Stimulated activated CD4-positive, alpha-beta T cell treated with anti-CD3 and anti-CD28 coated beads, Interleukin-4, amount 100 ng/mL, for 1 hour (primary cell): Measurements from ENCODE around the gene PAFAH1B2.
"Not testable (repeated sequence)": the region's sequence is repeated elsewhere in the genome, so short reads cannot be mapped to it uniquely, and the experiment has no call there.

Experiments used
- DNase-seq: peaks from one replicate; pipeline ENCODE4 v3.0.0-alpha.2; 2020

The PAFAH1B2 gene

DNA sequence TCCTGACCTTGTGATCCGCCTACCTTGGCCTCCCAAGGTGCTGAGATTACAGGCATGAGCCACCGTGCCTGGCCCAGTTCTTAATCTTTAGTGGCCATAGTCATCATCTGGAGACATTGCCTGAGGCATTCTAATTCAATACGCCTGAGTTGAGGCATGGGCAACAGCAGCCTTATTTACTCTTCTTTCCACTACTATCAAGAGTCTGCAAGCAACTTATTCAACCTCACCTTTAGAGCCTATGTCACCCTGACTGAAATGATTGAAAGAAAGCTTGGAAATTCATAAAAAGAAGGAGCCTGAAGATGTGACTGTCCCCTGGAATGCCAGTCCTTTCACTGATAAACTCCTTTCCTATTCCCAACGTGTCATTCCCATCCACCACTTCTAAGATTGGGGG is 15.8 kb upstream of the PAFAH1B2 start:
- no peak for DNase-seq

DNA sequence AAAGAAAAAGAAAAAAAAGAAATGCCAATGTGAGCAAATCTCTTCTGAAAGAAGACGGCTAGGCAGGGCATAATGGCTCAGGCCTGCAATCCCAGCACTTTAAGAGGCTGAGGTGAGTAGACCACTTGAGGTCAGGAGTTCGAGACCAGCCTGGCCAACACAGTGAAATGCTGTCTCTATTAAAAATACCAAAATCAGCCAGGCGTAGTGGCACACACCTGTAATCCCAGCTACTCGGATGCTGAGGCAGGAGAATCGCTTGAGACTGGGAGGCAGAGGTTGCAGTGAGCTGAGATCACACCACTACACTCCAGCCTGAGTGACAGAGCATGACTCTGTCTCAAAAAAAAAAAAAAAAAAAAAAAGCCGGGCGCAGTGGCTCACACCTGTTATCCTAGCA is 13.7 kb upstream of the PAFAH1B2 start:
- DNase-seq: not testable (repeated sequence)

DNA sequence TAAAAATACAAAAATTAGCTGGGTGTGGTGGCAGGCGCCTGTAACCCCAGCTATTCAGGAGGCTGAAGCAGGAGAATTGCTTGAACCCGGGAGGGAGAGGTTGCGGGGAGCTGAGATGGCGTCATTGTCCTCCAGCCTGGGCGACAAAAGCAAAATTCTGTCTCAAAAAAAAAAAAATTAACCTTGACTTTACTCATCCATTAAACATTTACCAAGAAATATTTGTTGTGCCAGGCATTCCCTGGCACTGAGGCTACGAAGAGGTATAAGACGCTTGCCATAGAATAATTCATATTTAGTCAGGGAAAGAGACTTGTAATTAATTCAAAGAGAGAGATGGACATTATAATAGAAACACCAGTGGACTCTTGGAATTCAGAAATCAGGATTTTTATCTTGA is 13.2 kb upstream of the PAFAH1B2 start:
- DNase-seq: no peak

DNA sequence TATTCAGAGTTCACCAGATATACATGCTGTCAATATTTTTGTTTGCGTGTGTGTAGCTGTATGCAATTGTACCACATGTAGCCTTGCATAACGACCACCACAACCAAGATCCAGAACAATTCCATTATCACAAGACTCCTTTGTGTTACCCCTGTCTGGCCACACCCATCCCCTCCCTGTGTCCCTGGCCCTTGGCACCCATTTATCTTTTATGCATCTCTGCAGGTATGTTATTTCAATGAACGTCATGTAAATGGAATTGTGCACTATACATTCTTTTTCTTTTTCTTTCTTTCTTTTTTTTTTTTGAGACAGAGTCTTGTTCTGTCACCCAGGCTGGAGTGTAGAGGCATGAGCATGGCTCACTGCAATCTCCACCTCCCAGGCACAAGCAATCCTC is 9.7 kb upstream of the PAFAH1B2 start:
- no peak for DNase-seq

DNA sequence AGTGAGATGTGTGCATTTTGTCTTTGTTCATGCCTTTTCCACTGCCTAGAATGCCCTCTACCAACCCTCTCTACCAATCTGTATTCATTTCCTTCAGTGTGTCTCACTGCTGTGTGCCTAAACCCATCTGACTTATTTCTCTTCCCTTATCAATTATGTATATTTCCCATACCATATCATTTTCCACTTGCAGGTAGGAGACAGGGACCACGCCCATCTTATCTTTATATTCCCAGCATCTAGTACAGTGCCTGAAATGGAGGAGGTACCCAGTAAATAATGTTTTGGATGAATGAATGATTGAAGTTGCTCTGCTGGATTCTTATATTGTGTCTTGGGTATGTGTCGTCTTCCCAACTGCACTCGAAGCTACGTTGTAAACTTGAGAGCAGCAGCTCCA is 9.1 kb upstream of the PAFAH1B2 start:
- DNase-seq: not testable (repeated sequence)

DNA sequence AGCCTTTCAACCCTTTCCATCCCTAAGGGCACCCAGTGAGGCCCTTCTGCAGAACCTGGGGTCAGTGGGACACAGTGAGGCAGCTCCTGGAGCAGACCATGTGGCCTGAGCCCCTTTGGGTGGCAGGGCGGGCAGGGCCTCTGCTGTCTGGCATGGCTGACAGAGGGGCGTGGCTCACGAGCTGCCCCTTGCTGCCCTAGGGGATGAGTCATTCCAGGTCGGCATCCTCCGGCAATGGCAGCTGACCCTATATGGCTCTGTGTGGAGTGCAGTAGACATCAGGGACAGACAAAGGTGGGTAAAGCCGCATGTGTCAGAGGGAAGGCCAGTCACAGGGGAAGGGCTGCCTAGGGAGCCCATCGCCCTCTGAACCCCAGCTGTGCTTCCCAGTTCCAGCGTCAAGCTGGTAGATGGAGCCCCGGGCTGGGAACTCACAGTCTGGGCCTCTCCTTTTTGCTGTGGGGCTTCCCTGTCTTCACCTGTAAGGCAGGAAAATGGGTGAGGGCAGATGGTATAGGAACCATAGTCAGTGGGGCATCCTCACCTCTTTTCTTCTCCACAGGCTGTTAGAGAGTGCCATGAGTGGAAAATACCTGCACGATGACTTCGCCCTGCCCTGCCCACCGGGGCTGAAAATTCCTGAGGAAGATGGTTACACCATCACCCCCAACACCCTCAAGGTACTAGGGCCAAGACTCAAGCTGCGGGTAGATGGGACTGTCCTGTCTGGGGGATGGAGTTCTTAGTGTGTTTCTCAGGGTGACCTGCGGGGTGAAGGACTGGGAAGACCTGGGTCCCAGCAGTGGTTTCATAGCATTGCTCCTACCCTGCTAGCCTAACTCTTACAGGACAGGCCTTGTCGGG is 6.6 kb upstream of the PAFAH1B2 start:
- DNase-seq: not testable (repeated sequence)

DNA sequence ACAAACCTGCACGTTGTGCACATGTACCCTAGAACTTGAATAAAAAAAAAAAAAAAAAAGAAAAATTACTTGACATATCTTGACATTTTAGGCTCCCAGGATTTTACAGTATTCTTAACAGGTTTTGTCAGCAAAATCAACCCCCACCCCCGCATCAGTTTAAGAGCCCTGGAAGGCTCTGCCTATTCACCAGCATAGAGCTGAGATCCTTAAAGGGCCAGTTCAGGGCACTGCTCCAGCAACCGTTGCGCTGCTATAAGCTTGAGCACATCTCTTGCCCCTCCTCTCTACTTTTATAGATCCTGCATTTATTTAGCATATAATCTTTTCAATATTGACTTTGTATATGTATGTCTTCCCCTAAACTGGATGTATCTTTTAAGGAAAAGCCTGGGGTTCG is 697 bp upstream of the PAFAH1B2 start:
- peak; percentile 22 for DNase-seq

DNA sequence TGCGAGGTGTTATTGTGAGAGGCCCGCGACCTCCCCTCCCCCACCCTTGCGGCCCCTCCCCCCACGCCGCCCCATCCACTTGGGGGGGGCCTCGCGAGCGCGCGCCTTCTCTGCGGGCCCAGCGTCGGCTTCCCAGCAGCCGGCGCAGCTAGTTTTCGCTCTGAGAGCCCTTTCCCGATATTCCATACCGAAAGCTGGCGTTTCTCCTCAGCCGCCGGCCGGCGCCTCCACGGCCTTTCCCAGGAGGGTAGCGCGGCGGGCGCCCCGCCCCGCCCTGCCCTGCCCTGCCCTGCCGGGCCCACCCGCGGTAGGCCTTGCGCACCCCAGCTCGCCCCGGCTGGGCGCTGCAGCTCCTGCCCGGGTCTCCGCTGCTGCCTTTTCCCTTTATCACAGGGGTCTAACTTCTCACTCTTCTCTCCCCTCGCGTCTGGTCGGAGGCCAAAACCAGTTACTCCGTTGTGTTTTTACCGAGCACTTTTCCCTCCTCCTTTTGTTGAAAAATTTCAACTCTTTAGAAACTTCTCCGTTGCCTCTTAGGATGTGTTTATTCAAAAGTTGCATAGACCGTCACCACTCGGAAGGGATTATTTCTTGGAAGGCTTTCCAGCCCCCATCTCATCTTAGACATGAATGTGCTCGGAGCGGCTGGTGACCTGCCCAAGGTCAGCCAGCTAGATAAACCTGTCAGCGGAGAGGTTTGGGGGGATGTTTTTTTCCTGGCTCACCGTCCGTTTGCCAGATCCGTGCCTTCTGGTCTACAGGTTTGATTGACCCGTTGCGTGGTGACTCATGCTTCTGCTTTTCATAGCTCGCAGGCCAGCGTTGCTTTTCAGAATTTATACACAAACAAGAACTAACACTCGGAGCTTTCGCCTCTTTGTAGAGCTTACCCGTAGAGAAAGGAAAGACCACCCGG is 648 bp downstream of the PAFAH1B2 start:
- DNase-seq: peak; percentile 8

DNA sequence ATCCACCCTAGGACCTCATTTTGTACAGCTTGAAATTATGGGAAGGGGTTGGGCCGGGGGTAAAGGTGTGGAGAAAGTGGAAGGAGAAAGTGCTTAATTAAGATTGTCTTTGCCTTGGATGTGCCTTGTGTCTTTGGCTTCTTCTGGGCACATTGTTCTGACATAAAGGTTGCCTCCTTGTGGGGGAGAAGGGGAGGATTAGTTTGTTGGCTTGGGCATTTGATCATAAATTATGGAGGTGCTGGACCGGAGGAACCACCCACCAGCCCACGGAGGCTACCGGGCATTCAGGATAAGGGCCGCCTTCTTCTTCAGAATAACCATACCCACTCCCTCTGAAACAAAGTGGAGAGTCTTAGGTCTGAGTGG is 1.3 kb downstream of the PAFAH1B2 start:
- no peak for DNase-seq

DNA sequence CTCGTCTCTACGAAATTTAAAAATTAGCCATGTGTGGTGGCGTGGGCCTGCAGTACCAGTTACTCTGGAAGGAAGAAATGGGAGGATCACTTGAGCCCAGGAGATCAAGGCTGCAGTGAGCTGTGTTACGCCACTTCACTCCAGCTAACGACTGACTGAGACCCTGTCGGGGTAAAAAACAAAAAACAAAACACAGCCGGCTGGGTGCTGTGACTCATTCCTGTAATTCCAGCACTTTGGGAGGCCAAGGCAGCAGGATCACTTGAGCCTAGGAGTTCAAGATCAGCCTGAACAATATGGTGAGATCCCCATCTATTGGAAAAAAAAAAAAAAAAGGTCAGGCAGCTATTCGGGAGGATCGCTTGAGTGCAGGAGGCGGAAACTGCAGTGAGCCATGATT is 2.4 kb downstream of the PAFAH1B2 start:
- DNase-seq: no peak

DNA sequence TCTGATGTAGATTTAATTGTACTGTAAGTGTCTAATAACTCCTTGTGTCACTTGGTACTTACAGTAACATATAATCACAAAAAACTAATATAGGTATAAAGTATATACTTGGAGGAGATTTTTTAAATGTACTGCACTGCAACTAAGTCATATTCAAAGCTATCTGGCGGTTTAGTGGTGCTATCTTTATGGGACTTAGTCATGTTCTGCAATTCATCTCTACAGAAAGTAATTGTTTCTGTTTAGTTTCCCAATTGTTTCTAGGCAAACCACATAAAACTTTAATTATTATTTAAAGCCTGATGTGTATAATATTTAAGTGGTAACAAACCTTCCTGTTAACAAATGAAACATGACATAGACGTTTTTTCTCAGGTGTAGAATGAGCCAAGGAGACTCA is 8.0 kb downstream of the PAFAH1B2 start:
- no peak for DNase-seq

DNA sequence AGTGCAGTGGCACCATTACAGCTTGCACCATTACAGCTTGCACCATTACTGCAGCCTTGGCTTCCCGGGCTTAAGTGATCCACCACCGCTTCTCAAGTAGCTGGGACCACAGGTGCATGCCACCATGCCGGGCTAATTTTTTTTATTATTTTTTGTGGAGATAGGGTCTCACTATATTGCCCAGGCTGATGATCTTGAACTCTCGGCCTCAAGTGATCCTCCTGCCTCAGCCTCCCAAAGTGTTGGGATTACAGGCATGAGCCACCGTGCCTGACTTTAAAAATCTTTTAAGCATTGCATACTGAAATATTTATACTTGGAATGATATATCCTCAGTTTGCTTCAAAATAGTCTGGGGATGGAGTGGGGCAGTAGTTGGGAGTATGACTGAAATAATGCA is 10.4 kb downstream of the PAFAH1B2 start:
- no peak for DNase-seq

DNA sequence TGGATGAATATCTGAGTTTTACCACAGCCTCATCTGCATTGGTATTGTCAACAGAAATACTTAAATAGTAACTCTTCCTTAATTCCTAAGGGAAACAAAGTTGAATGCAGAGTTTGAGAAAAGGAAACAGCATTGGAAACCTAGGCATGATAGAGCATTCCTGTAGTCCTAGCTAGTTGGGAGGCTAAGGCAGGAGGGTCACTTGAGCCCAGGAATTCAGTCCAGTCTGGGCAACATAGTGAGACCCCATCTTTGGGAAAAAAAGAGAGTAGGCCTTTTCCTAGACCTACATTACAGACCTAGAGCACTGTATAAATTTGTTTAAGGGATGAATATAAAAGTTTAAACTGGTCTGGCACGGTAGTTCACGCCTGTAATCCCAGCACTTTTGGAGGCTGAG is 13.4 kb downstream of the PAFAH1B2 start:
- DNase-seq: no peak

DNA sequence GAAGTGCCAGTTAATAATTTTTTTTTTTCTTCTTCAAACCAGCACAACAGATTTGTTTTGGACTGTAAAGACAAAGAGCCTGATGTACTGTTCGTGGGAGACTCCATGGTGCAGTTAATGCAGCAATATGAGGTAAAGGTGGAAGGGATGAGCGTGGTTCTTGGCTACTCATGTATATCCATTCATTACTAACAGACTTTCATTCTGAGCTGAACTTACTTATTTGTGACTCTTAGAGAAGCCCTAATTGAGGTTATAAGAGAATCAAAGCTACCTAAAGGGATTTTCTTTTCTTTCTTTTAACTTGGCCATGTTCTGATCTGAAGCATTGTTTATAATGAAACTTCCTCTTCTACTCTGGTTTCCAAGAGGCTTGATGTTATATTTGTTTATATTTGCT is 15.8 kb downstream of the PAFAH1B2 start:
- DNase-seq: no peak

DNA sequence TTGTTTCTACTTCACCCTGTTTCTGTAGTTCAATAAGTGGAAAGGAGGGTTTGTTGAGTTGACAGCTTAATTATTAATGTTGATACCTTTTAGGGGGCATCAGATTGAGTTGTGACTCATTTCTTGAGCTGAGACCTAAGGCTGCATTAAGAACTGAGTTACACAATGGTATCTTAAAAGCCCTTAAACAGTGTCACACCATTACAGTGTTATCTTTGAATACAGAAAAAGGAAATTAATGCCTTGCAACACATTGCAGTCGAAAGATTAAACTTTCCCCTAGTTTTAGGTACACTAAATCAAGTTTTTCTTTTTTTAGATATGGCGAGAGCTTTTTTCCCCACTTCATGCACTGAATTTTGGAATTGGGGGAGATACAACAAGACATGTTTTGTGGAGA is 16.7 kb downstream of the PAFAH1B2 start:
- no peak for DNase-seq

DNA sequence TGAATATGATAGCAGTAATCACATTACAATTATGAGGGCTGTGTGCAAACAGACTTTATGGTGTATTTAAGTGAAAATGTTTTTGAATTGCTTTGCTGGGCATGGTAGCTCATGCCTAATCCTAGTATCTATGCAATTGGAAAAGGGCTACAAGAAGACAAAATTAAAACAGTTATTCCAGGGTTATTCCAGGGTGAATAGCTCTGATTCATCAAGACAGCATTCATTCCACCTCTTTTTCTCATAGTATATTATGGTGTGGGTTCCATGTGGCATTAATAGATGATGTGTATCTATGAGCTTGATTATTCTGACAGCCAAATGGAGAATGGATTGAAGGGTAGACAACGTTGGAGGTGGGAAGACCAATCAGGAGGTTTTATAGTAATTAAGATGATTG is 22.4 kb downstream of the PAFAH1B2 start:
- no peak for DNase-seq

DNA sequence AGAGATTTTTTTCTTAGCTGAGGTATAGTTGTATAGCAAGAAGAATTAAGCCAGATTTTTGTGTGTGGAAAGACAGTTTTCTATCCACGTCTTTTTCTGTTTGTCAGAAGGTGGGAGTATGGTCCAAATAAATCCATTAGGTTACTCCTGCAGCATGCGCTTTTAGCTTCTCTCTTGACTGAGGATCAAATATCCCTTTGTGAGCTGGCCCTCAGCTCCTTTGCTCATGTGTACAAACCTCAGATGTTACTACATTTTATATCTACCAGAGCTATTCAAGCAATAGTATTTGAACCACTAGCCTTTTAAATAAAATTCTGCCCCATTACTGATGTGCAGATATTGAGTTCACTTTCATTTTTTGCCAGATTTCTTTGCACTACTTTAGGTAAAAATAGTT is 25.6 kb downstream of the PAFAH1B2 start:
- DNase-seq: no peak

DNA sequence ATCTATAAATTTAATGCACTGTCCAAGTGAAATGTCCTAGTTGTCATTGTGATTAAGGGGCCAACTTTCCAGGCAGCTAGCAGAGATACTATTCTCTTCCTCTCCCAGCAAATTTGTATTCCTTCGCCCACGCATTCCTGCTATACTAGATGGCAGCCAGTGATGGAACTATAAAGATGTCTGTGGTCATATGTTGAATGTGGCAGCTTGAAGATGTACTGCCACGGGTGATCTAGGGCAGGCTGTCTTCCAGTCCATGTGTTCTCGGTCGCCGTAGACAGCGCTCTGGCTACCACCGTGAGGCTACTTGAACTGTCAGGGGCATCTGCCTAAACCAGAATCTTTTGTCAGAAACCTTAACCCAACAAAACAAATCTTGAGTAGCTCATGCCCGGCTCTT is 26.1 kb downstream of the PAFAH1B2 start:
- no peak for DNase-seq

DNA sequence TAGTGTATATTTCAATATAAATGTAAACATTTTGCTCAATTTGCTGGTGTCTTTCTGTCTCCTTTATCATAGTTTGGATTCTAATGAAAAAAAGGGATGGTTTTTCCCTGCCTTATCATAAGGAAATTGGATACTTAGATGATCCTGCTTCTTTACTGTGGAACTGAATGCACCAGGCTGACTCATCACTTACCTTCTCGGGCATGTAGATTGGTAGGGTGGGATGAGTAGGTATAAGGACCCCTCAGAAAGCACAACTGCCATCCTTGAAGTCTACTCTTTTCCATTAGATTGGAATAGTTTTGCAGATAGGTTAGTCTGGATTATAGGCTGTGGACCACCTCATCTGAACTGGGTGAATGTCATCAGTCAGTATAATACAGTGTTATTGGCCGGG is 26.9 kb downstream of the PAFAH1B2 start:
- DNase-seq: no peak

DNA sequence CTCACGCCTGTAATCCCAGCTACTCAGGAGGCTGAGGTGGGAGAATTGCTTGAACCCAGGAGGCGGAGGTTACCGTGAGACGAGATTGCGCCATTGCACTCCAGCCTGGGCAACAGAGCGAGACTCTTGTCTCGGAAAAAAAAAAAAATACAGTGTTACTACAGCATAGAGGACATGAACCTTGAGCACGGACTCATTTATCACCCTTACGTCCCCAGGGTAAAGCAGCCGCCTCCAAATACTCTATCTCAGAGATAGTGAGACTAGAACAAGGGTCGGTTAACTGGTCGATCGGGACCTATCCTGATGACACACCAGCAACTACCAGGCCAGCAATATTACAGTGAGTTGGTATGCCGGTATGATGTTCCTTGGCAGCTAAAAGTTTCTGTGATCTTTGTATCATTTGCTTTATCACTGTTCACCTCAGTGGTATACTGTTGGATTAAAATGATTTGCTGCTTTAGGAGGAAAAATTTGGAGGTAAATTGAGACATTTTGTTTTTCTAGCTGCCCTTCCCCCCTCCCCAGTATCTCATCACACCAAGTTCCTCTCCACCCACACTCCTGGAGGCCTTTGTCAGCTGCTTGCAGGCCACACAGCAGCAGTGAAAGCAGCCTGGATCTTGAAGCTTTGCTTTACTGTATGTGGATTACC is 27.4 kb downstream of the PAFAH1B2 start:
- DNase-seq: no peak

DNA sequence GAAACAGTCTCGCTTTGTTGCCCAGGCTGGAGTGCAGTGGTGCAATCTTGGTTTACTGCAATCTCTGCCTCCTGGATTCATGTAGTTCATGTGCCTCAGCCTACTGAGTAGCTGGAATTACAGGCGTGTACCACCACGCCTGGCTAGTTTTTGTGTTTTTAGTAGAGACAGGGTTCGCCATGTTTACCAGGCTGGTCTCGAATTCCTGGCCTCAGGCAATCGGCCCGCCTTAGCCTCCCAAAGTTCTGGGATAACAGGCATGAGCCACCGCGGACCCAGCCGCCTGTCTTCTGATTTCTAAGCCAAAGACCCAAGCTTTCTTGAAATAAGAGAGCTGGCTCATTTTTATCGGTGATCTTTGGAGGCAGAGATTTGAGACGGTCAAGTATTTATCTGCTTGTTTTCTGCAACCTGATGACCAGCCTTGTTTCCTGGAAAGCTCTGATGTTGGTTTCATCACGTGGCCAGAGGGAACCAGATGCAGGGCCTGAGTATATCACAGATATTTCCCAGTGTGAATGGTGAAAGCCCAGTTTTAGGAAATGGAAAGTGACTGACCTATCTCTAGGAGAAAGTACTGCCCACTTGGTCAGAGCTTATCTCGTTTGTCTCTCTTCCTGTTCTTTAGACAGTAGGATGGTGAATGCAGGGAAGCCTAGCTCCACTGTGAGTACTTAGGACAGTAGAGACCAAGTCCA is 28.8 kb downstream of the PAFAH1B2 start:
- no peak for DNase-seq

DNA sequence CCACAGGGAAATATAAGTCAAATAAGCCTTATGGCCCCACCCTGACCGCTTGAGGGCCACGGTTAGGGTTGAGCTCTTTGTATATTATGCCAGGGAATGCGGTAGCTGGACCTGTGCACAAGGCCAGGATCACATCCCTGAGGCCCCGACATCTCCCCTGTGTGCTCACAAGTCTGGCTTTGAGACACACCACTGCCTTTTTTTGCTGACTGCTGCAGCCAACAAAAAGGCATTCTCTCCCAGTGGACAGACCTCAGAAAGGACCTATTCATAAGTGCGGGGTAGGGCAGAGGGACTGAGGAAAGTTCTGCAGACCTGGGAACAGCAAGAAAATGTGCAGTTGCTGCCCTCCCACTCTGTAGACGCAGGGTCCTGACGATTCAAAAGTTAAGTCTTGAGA is 31.0 kb downstream of the PAFAH1B2 start:
- DNase-seq: no peak

DNA sequence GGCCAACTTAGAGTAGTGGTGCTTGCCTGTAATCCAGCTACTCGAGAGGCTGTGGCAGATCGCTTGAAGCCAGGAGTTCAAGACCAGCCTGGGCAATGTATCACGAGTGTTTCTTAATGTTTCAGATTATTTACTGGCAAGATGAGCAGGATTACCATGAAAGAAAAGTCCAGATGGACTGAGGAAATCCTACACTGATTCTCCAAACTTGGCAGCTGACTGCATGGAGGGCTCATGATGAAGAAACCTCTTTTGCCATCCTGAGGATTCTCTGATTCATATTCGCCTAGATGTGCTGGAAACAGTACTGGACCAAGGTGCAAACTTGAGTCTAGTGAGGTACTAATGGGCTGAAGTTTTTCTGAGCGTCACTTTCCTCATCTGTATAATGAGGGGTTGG is 31.7 kb downstream of the PAFAH1B2 start:
- no peak for DNase-seq
